H9 (cell line): Measurements from ENCODE around the gene OSBPL8. TPM values are rescaled to one million over a fixed set of nuclear protein-coding genes. Genes with fewer than 3 reads are reported as not detected.

Experiments
- DNase-seq: peaks from one replicate; pipeline ENCODE4 v3.0.0-alpha.2; 2017
- H2AFZ ChIP-seq: one replicate; pipeline ENCODE4 v1.6.1; 2013; ENCODE audit warnings: mild to moderate bottlenecking, low read length, control low read depth, moderate library complexity
- H2AK5ac ChIP-seq: 2 replicates; pipeline ENCODE4 v1.6.1; 2013; ENCODE audit warnings: low read length, control low read depth, mixed read lengths; ENCODE audit not compliant: insufficient read length
- H2BK120ac ChIP-seq: one replicate; pipeline ENCODE4 v1.6.1; 2013; ENCODE audit warnings: low read depth, mild to moderate bottlenecking, low read length, control low read depth, inconsistent platforms; ENCODE audit not compliant: poor library complexity, severe bottlenecking
- H2BK12ac ChIP-seq: 2 replicates; pipeline ENCODE4 v1.6.1; 2013; ENCODE audit warnings: low read length, control low read depth, mixed read lengths, low read depth; ENCODE audit not compliant: insufficient read length
- H2BK15ac ChIP-seq: 2 replicates; pipeline ENCODE4 v1.6.1; 2013; ENCODE audit warnings: low read depth, low read length, control low read depth
- H2BK20ac ChIP-seq: one replicate; pipeline ENCODE4 v1.6.1; 2013; ENCODE audit warnings: low read depth, mild to moderate bottlenecking, low read length, control low read depth, inconsistent platforms; ENCODE audit not compliant: poor library complexity, severe bottlenecking
- H2BK5ac ChIP-seq: 2 replicates; pipeline ENCODE4 v1.6.1; 2013; ENCODE audit warnings: low read length, control low read depth, mixed read lengths; ENCODE audit not compliant: insufficient read length
- H3K14ac ChIP-seq: 2 replicates; pipeline ENCODE4 v1.6.1; 2013; ENCODE audit warnings: low read length, control low read depth; ENCODE audit not compliant: insufficient read depth
- H3K18ac ChIP-seq: 2 replicates; pipeline ENCODE4 v1.6.1; 2013; ENCODE audit warnings: low read depth, mild to moderate bottlenecking, mixed read lengths, low read length, control low read depth; ENCODE audit not compliant: insufficient read length
- H3K23ac ChIP-seq: 2 replicates; pipeline ENCODE4 v1.6.1; 2013; ENCODE audit warnings: low read length, control low read depth, mixed read lengths, low read depth; ENCODE audit not compliant: insufficient read length
- H3K23me2 ChIP-seq: 2 replicates; pipeline ENCODE4 v1.6.1; 2013; ENCODE audit warnings: low read depth, mild to moderate bottlenecking, mixed read lengths, low read length, control low read depth; ENCODE audit not compliant: insufficient read length, poor library complexity, severe bottlenecking
- H3K27ac ChIP-seq: 2 replicates; pipeline ENCODE4 v1.5.1; 2013; ENCODE audit warnings: low read length, control low read depth, mixed read lengths, low read depth; ENCODE audit not compliant: insufficient read length
- H3K27me3 ChIP-seq: 2 replicates; pipeline ENCODE4 v1.6.1; 2013; ENCODE audit warnings: low read length, control low read depth, inconsistent platforms; ENCODE audit not compliant: insufficient read depth
- H3K4ac ChIP-seq: 2 replicates; pipeline ENCODE4 v1.6.1; 2013; ENCODE audit warnings: low read depth, mild to moderate bottlenecking, control low read depth, inconsistent platforms, low read length, moderate library complexity
- H3K4me1 ChIP-seq: 2 replicates; pipeline ENCODE4 v1.6.1; 2013; ENCODE audit warnings: low read length, control low read depth, inconsistent platforms; ENCODE audit not compliant: insufficient read depth
- H3K4me2 ChIP-seq: 2 replicates; pipeline ENCODE4 v1.6.1; 2013; ENCODE audit warnings: low read length, control low read depth, mixed read lengths; ENCODE audit not compliant: insufficient read length, insufficient read depth
- H3K56ac ChIP-seq: 2 replicates; pipeline ENCODE4 v1.6.1; 2013; ENCODE audit warnings: low read depth, mild to moderate bottlenecking, mixed read lengths, low read length, control low read depth; ENCODE audit not compliant: insufficient read length
- H3K79me1 ChIP-seq: 2 replicates; pipeline ENCODE4 v1.6.1; 2013; ENCODE audit warnings: low read depth, mild to moderate bottlenecking, moderate library complexity, low read length, control low read depth, inconsistent platforms; ENCODE audit not compliant: insufficient read depth, poor library complexity, severe bottlenecking
- H3K79me2 ChIP-seq: 2 replicates; pipeline ENCODE4 v1.6.1; 2013; ENCODE audit warnings: low read length, control low read depth, inconsistent platforms; ENCODE audit not compliant: insufficient read depth
- H3K9ac ChIP-seq: 2 replicates; pipeline ENCODE4 v1.6.1; 2013; ENCODE audit warnings: low read length, control low read depth, mixed read lengths; ENCODE audit not compliant: insufficient read length; ENCODE audit errors: extremely low read depth
- H3K9me3 ChIP-seq: one replicate; pipeline ENCODE4 v1.6.1; 2013; ENCODE audit warnings: low read depth, low read length, inconsistent platforms; ENCODE audit not compliant: control insufficient read depth
- H3T11ph ChIP-seq: one replicate; pipeline ENCODE4 v1.6.1; 2013; ENCODE audit warnings: mild to moderate bottlenecking, low read length, control low read depth, inconsistent platforms
- H4K20me1 ChIP-seq: one replicate; pipeline ENCODE4 v1.6.1; 2013; ENCODE audit not compliant: control insufficient read depth, insufficient read length, insufficient read depth
- H4K5ac ChIP-seq: 2 replicates; pipeline ENCODE4 v1.6.1; 2013; ENCODE audit warnings: low read depth, mild to moderate bottlenecking, mixed read lengths, low read length, control low read depth; ENCODE audit not compliant: insufficient read length
- H4K8ac ChIP-seq: replicated peaks from 2 replicates; pipeline ENCODE4 v1.6.1; 2013; ENCODE audit warnings: low read length, control low read depth, mixed read lengths, low read depth; ENCODE audit not compliant: insufficient read length
- H4K91ac ChIP-seq: 2 replicates; pipeline ENCODE4 v1.6.1; 2013; ENCODE audit warnings: low read depth, mild to moderate bottlenecking, moderate library complexity, mixed read lengths, low read length, control low read depth; ENCODE audit not compliant: insufficient read length
- H3K27ac Mint-ChIP-seq, 3 experiments: 2 replicates in 2 of 3; 3 replicates in 1 of 3; pipeline ENCODE4 v1.8.0; 2020 to 2021; ENCODE audit warnings: mixed read lengths in 3 of 3, mild to moderate bottlenecking in 1 of 3, moderate library complexity in 1 of 3
- H3K27me3 Mint-ChIP-seq: 2 replicates; pipeline ENCODE4 v1.8.0; 2021; ENCODE audit warnings: low read depth, mild to moderate bottlenecking, moderate library complexity, mixed read lengths
- H3K36me3 Mint-ChIP-seq, 3 experiments: 2 replicates in 2 of 3; 3 replicates in 1 of 3; pipeline ENCODE4 v1.8.0; 2020 to 2021; ENCODE audit warnings: low read depth in 3 of 3, mixed read lengths in 3 of 3; ENCODE audit not compliant: insufficient read depth in 1 of 3
- H3K4me1 Mint-ChIP-seq, 2 experiments: 2 replicates each; pipeline ENCODE4 v1.8.0; 2020; ENCODE audit warnings: mixed read lengths in 2 of 2
- H3K4me3 Mint-ChIP-seq, 2 experiments: 2 replicates in 1 of 2; 3 replicates in 1 of 2; pipeline ENCODE4 v1.8.0; 2020 to 2021; ENCODE audit warnings: mild to moderate bottlenecking in 2 of 2, mixed read lengths in 2 of 2, moderate library complexity in 1 of 2
- H3K9me3 Mint-ChIP-seq, 2 experiments: 2 replicates in 1 of 2; 3 replicates in 1 of 2; pipeline ENCODE4 v1.8.0; 2020; ENCODE audit warnings: mild to moderate bottlenecking in 2 of 2, mixed read lengths in 2 of 2, moderate library complexity in 1 of 2
- CTCF ChIP-seq: fragments of 200-600 bp; sonication (generic); conservative IDR thresholded peaks from 3 replicates; pipeline ENCODE4 v1.8.0; 2021; ENCODE audit warnings: antibody characterized with exemption, mild to moderate bottlenecking
- WGBS: extraction: QIAGEN DNeasy Blood & Tissue Kit; methylation state at CpG from one replicate; pipeline ENCODE4 v1.1.7; 2013; ENCODE audit warnings: missing lambda C conversion rate, low lambda C conversion rate, mixed read lengths; ENCODE audit not compliant: insufficient read length; ENCODE audit errors: extremely low coverage; 5-methylcytosine and 5-hydroxymethylcytosine counted together
- total RNA-seq: library from RNA; stranded (reverse); gene quantifications from 2 replicates; pipeline ENCODE4 v1.2.1, GENCODE V29; 2021

The OSBPL8 gene
- total RNA-seq, 1 experiment from 2014 or later, result 61.2 TPM

- H2BK20ac ChIP-seq, result no peak overlapping the region
- H3K79me2 ChIP-seq, result peaks cover 2% of the 10 kb centered on the region; the same call in 1 of the 2 replicates
- H3K27ac Mint-ChIP-seq, result no peak overlapping the region
- H4K8ac ChIP-seq, result no peak overlapping the region
- no peak overlapping the region for H2AK5ac ChIP-seq
- WGBS, result no CpG with 5 or more reads among the region's 3 CpGs
- H2BK12ac ChIP-seq, result no peak overlapping the region
- H3K23ac ChIP-seq, result no peak overlapping the region
- H3K23me2 ChIP-seq, result no peaks in the 10 kb centered on the region
- H2BK120ac ChIP-seq, result no peak overlapping the region
- no peak overlapping the region for H3K27ac ChIP-seq
- no peak overlapping the region for H4K5ac ChIP-seq
- H4K91ac ChIP-seq, result no peak overlapping the region
- H3T11ph ChIP-seq, result no peak overlapping the region
- TF ChIP-seq CTCF, result no peak
- no peak overlapping the region for H3K56ac ChIP-seq
- no peak overlapping the region for H2AFZ ChIP-seq
- peaks cover 7 to 16% (median 16%) of the 10 kb centered on the region in 3 experiments for H3K36me3 Mint-ChIP-seq
- H3K9ac ChIP-seq, result no peak overlapping the region
- no peak overlapping the region for H3K18ac ChIP-seq
- H3K79me1 ChIP-seq, result peaks cover 3% of the 10 kb centered on the region
- H4K20me1 ChIP-seq, result no peaks in the 10 kb centered on the region
- H3K4me2 ChIP-seq, result no peak overlapping the region
- H3K4me3 Mint-ChIP-seq, result no peak overlapping the region
- no peak overlapping the region for H3K4ac ChIP-seq
- no peaks in the 10 kb centered on the region for H3K9me3 ChIP-seq
- no peak overlapping the region for H2BK15ac ChIP-seq
- H3K4me1 ChIP-seq, result no peaks in the 10 kb centered on the region
- no peak overlapping the region for H3K14ac ChIP-seq
- no peaks in the 10 kb centered on the region for H3K4me1 Mint-ChIP-seq
- no peak for DNase-seq
- H2BK5ac ChIP-seq, result no peak overlapping the region
- H3K27me3 ChIP-seq, result no peaks in the 10 kb centered on the region
- H3K9me3 Mint-ChIP-seq, result peaks cover 6 to 9% of the 10 kb centered on the region in 2 experiments; a peak in 4 of 5 replicates
- no peaks in the 10 kb centered on the region for H3K27me3 Mint-ChIP-seq
Measured at GRCh38 chr12:76489737-76490136, 69.8 kb downstream of the OSBPL8 start.
